Testis (tissue), 3 donors: ENCODE results near the gene DUS3L. TPM values are rescaled to one million over a fixed set of nuclear protein-coding genes. Genes with fewer than 3 reads are reported as not detected.

Experiments used
- DNase-seq: peaks from one replicate; pipeline ENCODE4 v3.0.0-alpha.2; 2019
- H3K27ac ChIP-seq, 2 donors: fragments of 200-600 bp; sonication (generic); one replicate each; pipeline ENCODE4 v1.5.1; 2019
- H3K27me3 ChIP-seq: fragments of 200-600 bp; sonication (generic); one replicate; pipeline ENCODE4 v1.5.1; 2019
- H3K36me3 ChIP-seq: fragments of 200-600 bp; sonication (generic); one replicate; pipeline ENCODE4 v1.5.1; 2017; ENCODE audit warnings: low read depth; ENCODE audit errors: missing control alignments
- H3K4me1 ChIP-seq: fragments of 200-600 bp; sonication (generic); one replicate; pipeline ENCODE4 v1.5.1; 2019
- H3K4me3 ChIP-seq, 2 donors: fragments of 200-600 bp; sonication (generic); one replicate each; pipeline ENCODE4 v1.5.1; 2017 to 2019
- H3K9me3 ChIP-seq: fragments of 200-600 bp; sonication (generic); one replicate; pipeline ENCODE4 v1.5.1; 2017
- CTCF ChIP-seq, 3 experiments: fragments of 450-650 bp in 2 of 3; fragments of 200-600 bp in 1 of 3; sonication (generic) in 1 of 3; IDR thresholded peaks; one replicate each; pipeline ENCODE4 v1.5.1; 2016 to 2019; ENCODE audit warnings: antibody characterized with exemption in 3 of 3, mild to moderate bottlenecking in 2 of 3, moderate library complexity in 1 of 3
- POLR2A ChIP-seq: fragments of 450-650 bp; IDR thresholded peaks from one replicate; pipeline ENCODE4 v1.6.1; 2017; ENCODE audit warnings: antibody characterized with exemption, mild to moderate bottlenecking, moderate library complexity
- WGBS, 2 donors: methylation state at CpG; one replicate each; pipeline ENCODE4 v1.1.5; 2018; 5-methylcytosine and 5-hydroxymethylcytosine counted together
- intact Hi-C: fragments of 100-400 bp; cut with DNase I; formaldehyde crosslinking; loops from one replicate; pipeline ENCODE4 v1.15.1; 2023; ENCODE audit warnings: low total_unique reads
- polyA plus RNA-seq: library from polyadenylated mRNA; stranded (reverse); fragments of 350-450 nt; fragmentation: Illumina TruSeq; extraction: RNeasy Lipid Tissue Mini Kit (QIAGEN cat#74804); gene quantifications from one replicate; pipeline ENCODE4 v1.2.3, GENCODE V29; 2014; ENCODE audit warnings: low read depth, low replicate concordance; ENCODE audit not compliant: insufficient read depth
- total RNA-seq, 2 donors: library from RNA; depleted of rRNA; stranded (reverse); fragments of >200 nt; gene quantifications; one replicate each; pipeline ENCODE4 v1.2.3, GENCODE V29; 2016

DUS3L gene
- total and polyA plus RNA-seq, 3 donors from 2014 or later, result 75.6 to 114 (median 92.2) TPM

- TF ChIP-seq POLR2A (no peak), CTCF (IDR thresholded peaks at IDR 0.05) (no peak)
- WGBS, 2 donors, result 83% methylated on average over 16 to 21 of the region's 21 CpGs
- Histone ChIP-seq H3K4me1 (peaks cover 6% of the 10 kb centered on the region), H3K36me3 (no peaks in the 10 kb centered on the region), H3K27ac (no peak overlapping the region), H3K27me3 (no peaks in the 10 kb centered on the region), H3K4me3 (no peak overlapping the region), H3K9me3 (no peaks in the 10 kb centered on the region)
- intact Hi-C loops, result no loop called here
- DNase-seq, result no peak
These were observed 17.3 kb upstream of the DUS3L start for GRCh38 chr19:5808120-5808816.

- H3K4me3 ChIP-seq, result no peak overlapping the region
- intact Hi-C loops, result no loop called here
- no peaks in the 10 kb centered on the region for H3K36me3 ChIP-seq
- WGBS, 2 donors, result 83 to 91% methylated on average over 5 of the region's 5 CpGs
- TF ChIP-seq POLR2A (no peak), CTCF (IDR thresholded peaks at IDR 0.05) (no peak)
- DNase-seq, result no peak
- no peaks in the 10 kb centered on the region for H3K9me3 ChIP-seq
- H3K27ac ChIP-seq, result no peak overlapping the region
- peaks cover 13% of the 10 kb centered on the region for H3K4me1 ChIP-seq
- H3K27me3 ChIP-seq, result no peaks in the 10 kb centered on the region
These were observed 15.9 kb upstream of the DUS3L start for GRCh38 chr19:5806905-5807304.

- DNase-seq, result no peak
- Histone ChIP-seq H3K9me3 (no peaks in the 10 kb centered on the region), H3K27ac (no peak overlapping the region), H3K36me3 (no peaks in the 10 kb centered on the region), H3K27me3 (no peaks in the 10 kb centered on the region), H3K4me1 (peaks cover 20% of the 10 kb centered on the region), H3K4me3 (no peak overlapping the region)
- no peak for TF ChIP-seq CTCF (IDR thresholded peaks at IDR 0.05)
- TF ChIP-seq POLR2A, result no peak
- intact Hi-C loops, result no loop called here
- WGBS, 2 donors, result 24 to 28% methylated on average over 6 of the region's 6 CpGs
These were observed 15.1 kb upstream of the DUS3L start for GRCh38 chr19:5806133-5806489.

GRCh38 chr19:5805462-5806132 lies 14.6 kb upstream of the DUS3L start:
- no peaks in the 10 kb centered on the region for H3K36me3 ChIP-seq
- H3K4me1 ChIP-seq, result peaks cover 25% of the 10 kb centered on the region
- no peak overlapping the region for H3K27ac ChIP-seq
- peak overlapping the region in 1 of 2 donors; percentile 43 for H3K4me3 ChIP-seq
- no peak for TF ChIP-seq POLR2A
- peak; percentile 51 to 70 (median 66) for TF ChIP-seq CTCF (IDR thresholded peaks at IDR 0.05)
- peak; percentile 76 for DNase-seq
- no peaks in the 10 kb centered on the region for H3K9me3 ChIP-seq
- intact Hi-C loops, result no loop called here
- no peaks in the 10 kb centered on the region for H3K27me3 ChIP-seq
- WGBS, 2 donors, result 1 to 2% methylated on average over 20 to 45 of the region's 46 CpGs
